ENCODE measurements around the gene SAG.

Gene SAG

DNA sequence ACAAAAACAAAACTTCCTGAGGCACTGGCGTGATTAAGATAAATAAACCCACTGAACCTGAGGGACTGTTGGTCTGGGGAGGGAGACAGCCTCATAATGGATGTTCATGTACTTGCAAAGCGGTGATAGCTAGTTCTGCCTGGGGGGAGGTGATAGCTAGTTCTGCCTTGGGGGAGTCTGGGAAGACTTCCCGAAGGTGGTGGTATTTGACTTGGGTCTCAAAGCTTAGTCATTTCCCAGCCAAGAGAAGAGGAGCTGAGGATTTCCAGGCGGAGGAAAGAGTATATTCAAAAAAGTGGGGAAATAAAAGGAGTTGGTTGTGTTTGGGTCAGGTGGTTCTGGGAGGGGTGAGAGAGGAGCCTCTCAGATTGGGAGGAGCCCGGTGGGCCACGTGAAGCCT lies 71.4 kb downstream of the SAG start:
- no peak for DNase-seq (ENCODE audit: low spot score)

GRCh38 chr2:233379441-233379840 lies 71.8 kb downstream of the SAG start:
- DNase-seq (ENCODE audit: low spot score), result no peak

GRCh38 chr2:233380132-233380895 lies 72.7 kb downstream of the SAG start:
- no peak for DNase-seq (ENCODE audit: low spot score)

DNA sequence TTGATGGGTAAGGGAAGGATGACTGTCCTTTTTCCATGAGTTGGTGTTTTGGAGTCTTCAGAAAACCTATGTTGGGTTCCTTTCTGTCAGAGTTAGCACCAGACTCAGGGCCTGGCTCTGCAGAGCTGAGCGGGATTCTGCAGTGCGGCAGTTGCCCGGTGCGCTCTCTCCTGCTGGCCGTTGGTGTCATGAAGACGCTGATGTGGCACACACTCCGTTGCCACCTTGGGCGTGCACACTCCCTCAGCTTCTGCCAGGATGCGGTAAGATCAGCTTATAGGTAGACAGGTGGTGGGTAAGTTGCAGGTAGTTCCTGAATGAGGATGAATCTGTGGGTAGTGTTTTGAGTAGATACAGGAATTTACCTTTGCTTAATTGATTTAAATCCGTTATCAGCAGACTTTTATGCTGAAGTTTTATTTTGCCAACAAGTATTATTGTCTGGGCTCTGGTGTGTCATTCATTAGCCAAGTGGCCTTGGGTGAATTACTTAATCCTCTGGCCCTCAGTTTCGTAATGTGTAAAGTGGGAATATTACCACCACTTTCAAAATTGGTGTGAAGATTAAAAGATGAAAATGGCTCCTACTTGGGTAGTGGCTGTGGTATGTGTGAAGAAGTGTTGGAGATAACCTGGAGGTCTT lies 73.5 kb downstream of the SAG start:
- no peak for DNase-seq (ENCODE audit: low spot score)

DNA sequence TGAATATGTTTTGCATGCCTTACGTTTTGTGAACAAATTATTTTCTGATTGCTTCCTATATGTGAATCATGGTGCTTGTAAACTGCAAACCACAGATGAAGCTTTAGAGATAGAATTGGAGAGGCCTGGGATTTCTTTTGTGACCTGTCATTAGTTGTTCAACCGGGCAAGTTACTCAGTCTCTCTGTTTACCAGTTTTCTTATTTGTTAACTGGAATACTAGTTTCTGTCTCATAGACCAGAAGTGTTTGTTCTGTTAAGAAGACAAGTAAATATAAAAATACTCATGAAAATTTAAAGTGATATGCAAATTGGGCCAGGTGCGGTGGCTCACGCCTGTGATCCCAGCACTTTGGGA lies 74.0 kb downstream of the SAG start:
- DNase-seq (ENCODE audit: low spot score), result no peak

- peak; percentile 10 for DNase-seq (ENCODE audit: low spot score)
Observed at GRCh38 chr2:233384015-233384414, 76.4 kb downstream of the SAG start.

GRCh38 chr2:233384811-233385488 lies 77.3 kb downstream of the SAG start:
- no peak for DNase-seq (ENCODE audit: low spot score)

DNA sequence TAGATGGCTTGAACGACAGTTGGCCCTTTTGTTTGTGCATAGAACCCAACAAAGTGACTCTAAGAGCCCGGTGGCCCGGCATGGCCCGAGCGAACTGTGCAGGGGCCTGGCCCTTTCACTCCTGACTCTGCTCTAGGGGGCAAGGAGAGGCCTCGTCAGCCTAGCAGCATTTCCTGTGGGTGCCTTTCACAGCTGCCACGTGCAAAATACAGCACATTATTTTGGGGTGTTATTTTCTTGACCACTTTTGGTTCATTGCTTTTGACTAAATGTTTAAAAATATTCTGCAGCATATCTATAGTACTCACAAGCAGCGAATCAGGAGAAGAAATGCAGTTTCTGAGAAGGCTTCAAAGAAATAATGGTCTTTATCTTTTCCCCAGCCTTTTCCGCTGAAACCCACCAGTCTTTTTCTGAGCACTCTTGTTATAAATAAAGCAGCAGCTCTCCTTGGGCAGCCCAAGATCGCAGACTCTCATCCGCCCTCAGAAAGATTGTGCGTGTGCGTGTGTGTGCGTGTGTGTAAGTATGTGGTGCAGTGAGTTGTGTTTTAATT lies 78.0 kb downstream of the SAG start:
- no peak for DNase-seq (ENCODE audit: low spot score)

DNA sequence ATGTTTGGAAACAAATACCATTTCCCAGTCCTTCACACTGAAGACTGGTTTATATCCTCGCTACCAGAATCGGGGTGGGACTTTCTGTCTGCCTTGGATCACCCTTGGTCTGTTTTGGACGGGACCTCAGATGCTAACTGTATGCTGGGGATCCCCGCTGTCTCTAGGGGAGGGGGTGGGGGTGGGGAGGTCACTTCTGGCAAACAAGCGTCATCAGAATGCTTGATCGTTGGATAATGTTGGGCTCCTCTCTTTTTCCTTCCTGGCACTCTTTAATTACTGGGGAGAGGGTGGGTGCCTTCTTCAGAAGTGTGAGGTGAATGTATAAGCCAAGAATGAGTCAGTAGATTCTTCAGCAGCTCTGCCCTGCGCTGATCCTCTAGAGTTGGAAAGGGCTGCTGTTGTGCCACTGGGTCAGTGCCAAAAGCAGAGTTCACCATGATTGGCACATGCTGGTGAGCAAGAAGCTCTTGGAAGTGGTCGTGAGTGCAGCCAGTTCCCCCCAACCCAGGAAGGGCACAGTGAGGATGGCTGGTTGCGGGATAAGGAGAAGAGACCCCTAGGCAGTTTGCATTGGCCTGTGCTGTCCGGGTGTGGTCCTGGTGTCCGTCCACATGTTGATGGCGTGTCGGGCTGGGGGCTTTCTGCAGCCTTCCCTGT lies 78.9 kb downstream of the SAG start:
- DNase-seq (ENCODE audit: low spot score), result no peak

DNA sequence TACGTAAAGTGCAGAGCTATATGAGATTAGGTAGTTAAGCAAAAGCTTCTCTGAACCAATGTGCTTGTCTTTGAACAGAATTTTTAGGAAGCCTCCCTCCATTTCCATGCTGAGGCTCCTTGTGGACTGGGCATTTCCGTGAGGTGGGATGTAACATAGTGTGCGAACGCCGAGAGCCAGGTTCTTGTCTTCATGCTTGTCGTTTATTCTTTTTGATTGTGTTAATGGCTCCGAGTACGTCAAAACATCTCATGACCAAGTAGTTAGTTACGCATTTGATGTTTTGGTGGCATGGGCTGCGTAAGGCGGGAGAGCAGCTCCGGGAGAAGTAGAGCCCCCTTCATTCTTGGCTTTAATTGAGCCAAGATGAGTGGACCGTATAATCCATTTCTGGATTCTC lies 79.6 kb downstream of the SAG start:
- no peak for DNase-seq (ENCODE audit: low spot score)

DNA sequence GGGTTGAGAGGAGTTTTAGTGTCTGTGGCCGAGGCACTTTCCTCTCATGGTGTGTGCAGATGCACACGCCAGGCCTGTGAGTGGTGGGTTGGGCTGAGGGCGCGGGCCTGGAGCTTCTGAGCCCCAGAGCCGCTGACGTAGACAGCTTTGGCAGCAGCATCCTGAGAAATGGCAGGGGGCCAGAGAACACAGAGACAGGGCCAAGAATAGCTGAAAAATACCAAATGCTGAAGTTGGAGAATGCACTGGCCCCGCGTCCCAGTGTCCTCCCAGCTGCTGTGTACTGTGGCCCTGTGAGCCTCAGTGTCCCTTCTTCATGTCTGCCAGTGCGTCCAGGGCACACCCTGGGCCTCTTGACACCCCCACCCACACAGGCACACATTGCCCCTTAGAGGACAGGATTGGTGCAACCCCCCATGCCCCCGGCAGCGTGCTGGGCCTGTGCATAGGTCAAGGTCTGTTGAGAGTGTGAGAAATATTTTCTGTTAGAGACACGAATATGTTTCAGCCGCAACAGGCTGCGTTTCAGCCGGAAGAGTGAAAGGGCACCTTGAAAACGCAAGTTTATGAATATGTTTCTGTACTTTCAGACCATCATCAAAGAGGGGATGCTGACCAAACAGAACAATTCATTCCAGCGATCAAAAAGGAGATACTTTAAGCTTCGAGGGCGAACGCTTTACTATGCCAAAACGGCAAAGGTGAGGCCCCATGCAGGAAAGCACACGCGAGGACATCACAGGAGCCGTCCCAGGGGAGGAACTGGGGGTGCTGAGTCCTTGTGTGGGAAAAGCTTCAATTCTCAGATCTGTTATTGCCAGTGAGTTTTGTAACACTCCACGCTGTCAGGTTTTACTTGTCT lies 80.3 kb downstream of the SAG start:
- DNase-seq (ENCODE audit: low spot score), result no peak

GRCh38 chr2:233389601-233390125 lies 82.0 kb downstream of the SAG start:
- no peak for DNase-seq (ENCODE audit: low spot score)

DNA sequence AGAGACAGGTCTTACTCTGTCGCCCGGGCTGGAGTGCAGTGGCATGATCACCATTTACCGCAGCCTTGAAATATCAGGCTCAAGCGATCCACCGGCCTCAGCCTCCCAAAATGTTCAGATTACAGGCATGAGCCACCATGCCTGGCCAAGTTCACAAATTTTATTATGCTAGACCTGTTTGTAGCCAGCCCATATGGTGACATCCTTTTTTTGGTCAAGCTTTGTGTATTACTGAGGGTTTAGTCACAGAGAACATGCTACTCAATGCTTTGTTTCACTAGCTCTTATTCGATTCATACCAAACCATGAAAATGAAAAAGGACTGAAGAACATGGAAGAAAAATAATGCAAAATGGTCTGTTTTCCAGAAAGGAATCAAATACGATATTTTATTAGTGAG lies 88.1 kb downstream of the SAG start:
- DNase-seq (ENCODE audit: low spot score), result no peak

Small RNAs within 50 kb of the gene (small RNA-seq; reads per million reads assigned to genes)
- 0 reads per million in 2 experiments for gene RF00019
- 10.8 to 14.3 reads per million in 2 experiments for gene SCARNA5
- gene SCARNA6, result 6.9 to 23.0 reads per million in 2 experiments

Data from SK-N-DZ (cell line).